OCI-LY3 (cell line): ENCODE results near the gene EXD3.
A peak's percentile ranks its signal among the peaks of the same experiment; 100 is the strongest.

Source experiments
- H2AFZ ChIP-seq: fragments of 200-600, 300-600 bp; shearing (Covaris generic); 2 replicates; pipeline ENCODE4 v1.6.0; 2014; ENCODE audit warnings: antibody characterized with exemption, low read depth, low read length
- H3K27ac ChIP-seq: fragments of 200-600, 300-600 bp; sonication (generic); 2 replicates; pipeline ENCODE4 v1.5.1; 2014; ENCODE audit warnings: mild to moderate bottlenecking, low read length, moderate library complexity, mixed read lengths
- H3K27me3 ChIP-seq: fragments of 200-600, 300-600 bp; sonication (generic); 2 replicates; pipeline ENCODE4 v1.6.1; 2014; ENCODE audit warnings: low read depth, low read length, mixed read lengths
- H3K36me3 ChIP-seq: fragments of 200-600, 300-600 bp; sonication (generic); replicated peaks from 2 replicates; pipeline ENCODE3; 2014; ENCODE audit warnings: low read depth, low read length, mixed read lengths
- H3K4me1 ChIP-seq: fragments of 300-600, 200-600 bp; sonication (generic); 2 replicates; pipeline ENCODE4 v1.6.1; 2014; ENCODE audit warnings: low read length, mixed read lengths
- H3K4me2 ChIP-seq: fragments of 200-600, 300-600 bp; sonication (generic); 2 replicates; pipeline ENCODE4 v1.6.1; 2014; ENCODE audit warnings: low read length, mixed read lengths
- H3K4me3 ChIP-seq: fragments of 300-600, 200-600 bp; sonication (generic); 2 replicates; pipeline ENCODE4 v1.5.1; 2014; ENCODE audit warnings: antibody characterized with exemption, mild to moderate bottlenecking, low read length, moderate library complexity
- H3K79me2 ChIP-seq: fragments of 300-600, 200-600 bp; shearing (Covaris generic); 2 replicates; pipeline ENCODE4 v1.6.1; 2014; ENCODE audit warnings: mild to moderate bottlenecking, low read length, mixed read lengths
- H3K9ac ChIP-seq: fragments of 300-600, 200-600 bp; shearing (Covaris generic); 2 replicates; pipeline ENCODE4 v1.6.0; 2014; ENCODE audit warnings: mild to moderate bottlenecking, low read length, moderate library complexity
- H3K9me3 ChIP-seq: fragments of 200-600, 300-600 bp; shearing (Covaris generic); 2 replicates; pipeline ENCODE4 v1.6.1; 2014; ENCODE audit warnings: low read length, mixed read lengths; ENCODE audit not compliant: insufficient read depth
- H4K20me1 ChIP-seq: fragments of 200-600, 300-600 bp; sonication (generic); 2 replicates; pipeline ENCODE4 v1.6.1; 2016; ENCODE audit warnings: low read length, mixed read lengths; ENCODE audit not compliant: insufficient read depth
- CTCF ChIP-seq: fragments of 200-600, 300-600 bp; sonication (generic); IDR thresholded peaks from 2 replicates; pipeline ENCODE4 v1.5.1; 2014; ENCODE audit warnings: antibody characterized with exemption, low read length, low read depth
- EZH2phosphoT487 ChIP-seq: fragments of 200-600 bp; shearing (Covaris generic); IDR thresholded peaks from 2 replicates; pipeline ENCODE4 v1.6.1; 2018; ENCODE audit warnings: antibody characterized with exemption, mixed run types, low read depth

Gene EXD3

GRCh38 chr9:137301081-137301947, 121.6 kb downstream of the EXD3 start:
- Histone ChIP-seq H3K4me1 (peaks cover 33% of the 10 kb centered on the region), H3K27ac (no peak overlapping the region), H3K4me2 (no peak overlapping the region), H3K4me3 (no peak overlapping the region), H3K27me3 (no peaks in the 10 kb centered on the region), H3K36me3 (no peaks in the 10 kb centered on the region), H3K9me3 (no peaks in the 10 kb centered on the region), H3K9ac (no peak overlapping the region), H2AFZ (no peak overlapping the region), H4K20me1 (no peaks in the 10 kb centered on the region), H3K79me2 (no peaks in the 10 kb centered on the region)
- TF ChIP-seq EZH2phosphoT487: no peak
- TF ChIP-seq CTCF: no peak

DNA sequence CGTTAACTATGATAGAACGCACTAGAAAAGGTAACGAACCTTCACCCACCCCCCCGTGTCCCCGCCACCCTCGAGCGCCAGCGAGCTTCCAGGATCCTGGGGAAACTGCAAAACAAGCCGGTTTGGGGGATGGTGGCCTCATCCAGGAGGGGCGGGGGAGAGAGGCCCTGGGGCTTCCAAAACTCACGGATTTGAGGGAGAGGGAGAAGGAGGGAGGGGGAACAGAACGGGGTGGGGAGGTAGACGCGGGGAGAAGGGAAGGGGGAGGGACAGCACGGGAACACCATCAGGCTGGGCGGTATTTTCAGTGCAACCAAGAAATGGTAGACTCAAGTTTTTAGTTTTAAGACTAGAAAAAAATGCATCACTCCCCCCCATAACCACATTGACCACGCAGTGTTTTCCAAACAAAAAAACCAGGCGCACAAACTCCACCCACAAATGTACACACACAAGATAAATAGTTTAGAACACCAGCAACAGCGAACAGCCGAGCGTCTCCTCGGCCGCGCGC, 122.3 kb downstream of the EXD3 start:
- H4K20me1 ChIP-seq: no peaks in the 10 kb centered on the region
- H3K4me1 ChIP-seq: peaks cover 33% of the 10 kb centered on the region
- no peak overlapping the region for H3K4me3 ChIP-seq
- H3K27ac ChIP-seq: no peak overlapping the region
- H3K36me3 ChIP-seq: no peaks in the 10 kb centered on the region
- H3K9me3 ChIP-seq: no peaks in the 10 kb centered on the region
- no peaks in the 10 kb centered on the region for H3K79me2 ChIP-seq
- no peak overlapping the region for H2AFZ ChIP-seq
- no peak overlapping the region for H3K4me2 ChIP-seq
- no peak for TF ChIP-seq CTCF
- no peak for TF ChIP-seq EZH2phosphoT487
- no peak overlapping the region for H3K9ac ChIP-seq
- H3K27me3 ChIP-seq: no peaks in the 10 kb centered on the region

- no peak overlapping the region for H3K9ac ChIP-seq
- TF ChIP-seq EZH2phosphoT487: no peak
- no peak for TF ChIP-seq CTCF
- no peaks in the 10 kb centered on the region for H3K9me3 ChIP-seq
- no peaks in the 10 kb centered on the region for H3K79me2 ChIP-seq
- no peaks in the 10 kb centered on the region for H3K36me3 ChIP-seq
- H2AFZ ChIP-seq: no peak overlapping the region
- H3K4me3 ChIP-seq: no peak overlapping the region
- peaks cover 33% of the 10 kb centered on the region for H3K4me1 ChIP-seq
- H3K4me2 ChIP-seq: peak overlapping the region; percentile 73
- no peak overlapping the region for H3K27ac ChIP-seq
- H3K27me3 ChIP-seq: no peaks in the 10 kb centered on the region
- no peaks in the 10 kb centered on the region for H4K20me1 ChIP-seq
Measured at GRCh38 chr9:137299938-137300337, 123.0 kb downstream of the EXD3 start.

DNA sequence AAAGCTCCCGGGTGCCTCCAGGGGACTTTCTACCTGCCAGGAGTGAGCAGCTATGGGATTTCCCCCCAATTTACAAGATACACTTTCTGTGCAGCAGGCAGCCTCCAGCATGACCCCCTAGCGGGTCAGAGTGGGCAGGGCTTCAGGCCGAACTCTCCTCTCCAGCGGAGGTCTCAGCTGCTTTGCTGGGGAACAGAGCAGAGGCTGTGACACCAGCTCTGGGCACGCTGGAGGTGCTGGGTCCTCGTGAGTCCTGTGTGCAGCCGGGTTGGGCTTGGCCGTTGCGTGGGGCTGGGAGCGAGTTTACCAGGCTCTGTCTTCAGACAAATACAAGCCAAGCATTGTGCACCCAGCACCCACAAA, 123.8 kb downstream of the EXD3 start:
- Histone ChIP-seq H3K4me1 (peaks cover 33% of the 10 kb centered on the region), H4K20me1 (no peaks in the 10 kb centered on the region), H3K27ac (peak overlapping the region; percentile 43), H3K36me3 (no peaks in the 10 kb centered on the region), H3K79me2 (no peaks in the 10 kb centered on the region), H3K9ac (peak overlapping the region; percentile 39; the same call in 1 of the 2 replicates), H3K9me3 (no peaks in the 10 kb centered on the region), H3K27me3 (no peaks in the 10 kb centered on the region), H2AFZ (peak overlapping the region; percentile 77), H3K4me3 (peak overlapping the region; percentile 54), H3K4me2 (peak overlapping the region; percentile 73)
- TF ChIP-seq EZH2phosphoT487: no peak
- peak; percentile 24 for TF ChIP-seq CTCF
